HG02970 (cell line): Measurements from ENCODE around the gene IL1R2.

ENCODE experiments used
- ATAC-seq: cut with Tn5 transposase; IDR thresholded peaks from one replicate; pipeline ENCODE4 v1.9.1; 2021; ENCODE audit warnings: mild to moderate bottlenecking, moderate library complexity, moderate number of reproducible peaks; ENCODE audit not compliant: unreplicated experiment, low FRiP score

IL1R2 gene

DNA sequence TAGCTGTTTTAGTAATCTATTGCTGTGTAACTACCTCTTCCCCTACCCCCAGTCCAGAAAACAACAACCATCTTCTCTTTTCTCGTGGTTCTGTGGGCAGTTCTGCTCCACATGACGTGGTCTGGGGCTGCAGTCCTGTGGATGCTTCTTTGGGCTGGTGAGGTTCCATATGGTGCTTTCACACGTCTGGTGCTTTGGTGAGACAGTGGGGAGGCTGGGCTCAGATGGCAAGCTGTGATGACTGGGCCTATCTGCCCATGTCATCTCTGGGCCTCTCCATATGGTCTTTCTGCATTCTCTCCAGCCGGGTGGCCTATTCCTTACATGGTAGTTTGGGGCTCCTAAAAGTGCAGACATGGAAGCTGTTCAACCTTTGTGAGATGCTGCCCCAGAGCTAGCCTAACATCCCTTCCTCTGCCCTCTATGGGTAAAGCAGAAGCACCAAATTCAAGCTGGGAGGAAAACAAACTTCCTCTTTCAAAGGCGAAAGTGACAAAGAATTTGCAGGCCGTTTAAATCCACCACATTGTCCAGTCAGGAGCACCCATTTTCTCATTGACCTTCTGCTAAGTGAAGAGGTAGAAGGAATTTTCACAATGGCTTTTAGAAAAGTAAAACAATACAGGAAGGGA lies 82.5 kb downstream of the IL1R2 start:
- no peak for ATAC-seq

DNA sequence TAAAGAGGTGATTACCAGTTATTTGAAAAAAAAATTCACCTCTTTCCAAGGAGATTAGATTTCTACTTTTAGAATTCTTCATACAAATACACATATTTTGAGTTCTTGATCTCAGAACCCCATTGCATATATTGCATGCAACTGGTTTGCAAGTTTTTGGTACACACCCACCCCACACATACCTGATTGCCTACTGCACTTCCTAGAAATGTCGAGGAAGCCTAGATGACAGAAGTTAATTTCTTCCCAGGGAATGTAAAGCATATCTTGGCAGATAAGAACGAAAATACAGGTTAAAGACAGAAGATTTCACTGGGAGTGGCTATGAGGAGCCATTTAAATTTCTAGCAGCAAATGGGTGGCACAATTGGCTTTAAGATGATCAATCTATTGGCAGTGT lies 83.7 kb downstream of the IL1R2 start:
- ATAC-seq = no peak

DNA sequence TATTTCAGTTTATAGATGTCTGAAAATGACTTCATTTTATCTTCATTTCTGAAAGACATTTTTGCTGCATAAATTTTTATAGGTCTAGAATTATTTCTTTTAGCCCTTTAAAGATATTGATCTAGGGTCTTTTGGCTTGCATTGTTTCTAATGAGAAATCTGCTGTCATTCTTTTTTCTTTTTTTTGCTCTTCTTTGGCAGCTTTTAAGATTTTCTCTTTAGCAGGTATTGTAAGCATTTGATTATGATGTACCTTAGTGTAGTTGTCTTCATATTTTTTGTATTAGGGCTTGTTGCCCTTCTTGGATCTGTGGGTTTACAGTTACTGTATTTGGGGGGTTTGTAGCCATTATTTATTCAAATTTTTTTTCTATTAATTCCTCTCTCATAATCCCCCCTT lies 84.8 kb downstream of the IL1R2 start:
- ATAC-seq = no peak
